Dedifferentiated amniotic fluid mesenchymal stem cell (primary cell): ENCODE results near the gene SLC30A4.
"Not testable (repeated sequence)": the region's sequence is repeated elsewhere in the genome, so short reads cannot be mapped to it uniquely, and the experiment has no call there.

Experiments
- DNase-seq: peaks from one replicate; pipeline ENCODE4 v3.0.0-alpha.2; 2016; ENCODE audit errors: extremely low spot score

Gene SLC30A4

GRCh38 chr15:45510758-45511280 lies 11.7 kb downstream of the SLC30A4 start:
- no peak for DNase-seq

GRCh38 chr15:45507143-45507542 lies 15.4 kb downstream of the SLC30A4 start:
- DNase-seq = not testable (repeated sequence)

DNA sequence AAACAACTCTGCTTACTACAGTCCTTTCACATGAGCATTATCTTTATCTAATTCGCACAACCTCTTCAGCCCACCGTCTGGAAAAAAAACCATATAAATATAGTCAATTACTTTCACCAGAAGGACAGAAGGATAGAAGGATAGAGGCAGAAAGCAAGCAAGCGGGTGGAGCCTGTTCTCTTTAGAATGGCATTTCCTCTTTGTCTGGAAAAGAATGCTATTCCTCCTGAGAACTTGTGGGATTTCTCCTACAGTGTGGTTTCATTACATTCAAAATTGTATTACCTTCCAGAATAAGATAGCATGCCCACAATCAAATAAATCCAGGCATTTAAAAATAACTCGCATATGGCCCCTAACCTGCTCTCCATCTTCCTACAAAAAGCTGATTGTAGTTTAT lies 23.1 kb downstream of the SLC30A4 start:
- DNase-seq = peak; percentile 30

DNA sequence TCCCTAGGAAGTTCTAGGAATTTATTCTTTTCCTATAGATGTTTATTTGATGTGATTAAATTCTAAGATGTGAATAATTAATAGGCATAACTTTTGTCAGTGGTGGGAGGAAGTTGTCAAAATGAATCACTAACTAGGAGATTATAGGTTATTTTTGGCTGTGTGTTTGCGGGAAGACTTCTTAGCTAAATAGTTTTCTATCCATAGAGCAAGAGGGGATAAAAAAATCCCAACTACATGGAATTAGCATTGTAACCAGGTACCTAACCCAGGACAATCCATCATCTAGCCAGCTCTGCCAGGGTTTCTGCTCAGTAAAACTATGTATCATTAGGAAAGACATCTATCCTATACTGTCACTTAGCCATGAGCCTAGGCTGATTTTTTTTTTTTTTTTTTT lies 23.9 kb downstream of the SLC30A4 start:
- no peak for DNase-seq

DNA sequence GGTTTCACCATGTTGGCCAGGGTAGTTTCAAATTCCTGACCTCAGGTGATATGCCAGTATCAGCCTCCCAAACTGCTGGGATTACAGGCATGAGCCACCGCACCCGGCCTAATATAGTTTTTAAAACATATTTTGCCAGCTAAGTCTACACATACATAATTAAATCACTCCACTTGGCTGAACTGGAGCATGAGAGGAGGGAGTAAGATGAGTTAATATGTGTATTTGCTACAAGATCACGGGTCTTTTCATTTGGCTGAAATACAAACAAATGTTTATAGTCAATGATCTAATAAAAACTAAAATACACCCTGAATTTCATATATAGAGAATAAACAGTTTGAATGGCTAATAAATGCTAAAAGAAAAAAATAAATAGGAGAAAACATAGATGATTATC lies 25.3 kb downstream of the SLC30A4 start:
- DNase-seq = no peak

- no peak for DNase-seq
These were observed 25.9 kb downstream of the SLC30A4 start for GRCh38 chr15:45496658-45497057.

GRCh38 chr15:45495588-45495987 lies 27.0 kb downstream of the SLC30A4 start:
- no peak for DNase-seq

GRCh38 chr15:45489690-45490238 lies 32.8 kb downstream of the SLC30A4 start:
- no peak for DNase-seq

DNA sequence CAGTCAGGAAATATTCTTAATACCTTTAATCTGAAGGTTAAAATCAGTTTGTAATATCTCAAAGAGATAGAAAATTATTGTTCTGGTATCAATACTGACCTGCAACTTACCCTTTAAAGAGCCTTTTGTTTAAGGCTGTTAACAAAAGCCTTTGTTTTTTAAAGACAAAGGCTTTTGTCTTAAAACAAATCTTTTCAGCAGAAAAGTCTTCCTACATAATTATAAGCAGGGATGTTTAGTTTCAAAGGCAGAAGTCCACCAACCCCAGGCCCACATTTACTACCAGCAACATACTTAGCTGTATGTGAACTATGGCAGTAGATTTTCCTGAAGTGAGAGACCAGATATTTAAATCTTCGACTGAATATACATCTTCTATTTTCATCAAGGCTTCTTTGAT lies 36.2 kb downstream of the SLC30A4 start:
- no peak for DNase-seq

DNA sequence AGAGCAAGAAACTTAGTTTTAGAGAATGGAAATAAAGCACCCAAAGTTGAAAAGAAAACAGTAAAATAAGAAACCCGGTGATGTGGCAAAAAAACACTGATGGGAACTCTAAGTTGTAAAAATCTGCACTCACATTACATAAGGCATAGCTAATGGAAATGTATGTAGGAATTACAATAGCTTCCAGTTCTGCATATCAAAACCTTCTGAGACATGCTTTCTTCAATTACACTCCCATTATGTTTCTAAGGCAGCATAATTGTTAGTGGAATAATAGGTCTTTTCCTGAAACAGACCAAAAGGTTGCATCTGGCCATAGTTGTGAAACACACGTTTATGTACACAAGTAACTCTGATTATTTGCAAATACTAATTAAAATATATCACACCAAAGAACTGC lies 41.4 kb downstream of the SLC30A4 start:
- DNase-seq = no peak

DNA sequence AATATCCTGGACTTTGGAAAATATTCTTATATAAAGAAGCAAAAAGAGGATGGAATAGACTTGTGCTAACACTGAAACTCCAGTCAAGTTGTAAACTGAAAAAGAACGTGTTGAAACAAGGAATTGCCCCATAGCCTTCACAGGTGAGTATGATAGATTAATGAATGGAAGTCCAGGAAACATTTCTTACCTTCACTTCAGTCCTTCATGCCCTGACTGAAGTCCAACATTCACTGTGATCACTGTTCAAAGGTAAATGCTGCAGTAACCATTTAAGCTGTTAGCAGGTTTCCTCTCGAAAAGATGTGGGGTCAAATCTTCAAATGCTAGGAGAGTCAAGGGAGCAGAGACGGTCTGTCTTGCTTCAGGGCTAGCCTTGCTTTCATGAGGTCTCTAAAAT lies 46.1 kb downstream of the SLC30A4 start:
- DNase-seq = no peak

DNA sequence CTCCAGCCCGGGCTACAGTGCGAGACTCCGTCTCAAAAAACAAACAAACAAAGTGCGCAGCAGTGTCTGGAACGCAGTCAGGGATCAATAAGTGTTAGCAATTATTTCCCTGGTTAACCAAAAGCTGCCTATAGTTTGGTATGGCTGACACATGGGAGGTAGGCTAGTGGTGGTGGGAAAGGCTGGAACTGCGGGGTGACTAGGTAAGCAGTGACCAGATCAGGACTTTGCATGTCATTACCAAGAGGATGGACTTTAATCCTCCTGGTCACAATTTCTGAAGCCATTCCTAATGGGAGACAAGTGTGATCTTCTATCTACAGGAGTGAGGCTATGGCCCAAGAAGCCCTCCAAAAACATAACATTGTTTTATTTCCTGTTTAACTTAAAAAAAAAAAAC lies 47.8 kb downstream of the SLC30A4 start:
- DNase-seq = no peak

DNA sequence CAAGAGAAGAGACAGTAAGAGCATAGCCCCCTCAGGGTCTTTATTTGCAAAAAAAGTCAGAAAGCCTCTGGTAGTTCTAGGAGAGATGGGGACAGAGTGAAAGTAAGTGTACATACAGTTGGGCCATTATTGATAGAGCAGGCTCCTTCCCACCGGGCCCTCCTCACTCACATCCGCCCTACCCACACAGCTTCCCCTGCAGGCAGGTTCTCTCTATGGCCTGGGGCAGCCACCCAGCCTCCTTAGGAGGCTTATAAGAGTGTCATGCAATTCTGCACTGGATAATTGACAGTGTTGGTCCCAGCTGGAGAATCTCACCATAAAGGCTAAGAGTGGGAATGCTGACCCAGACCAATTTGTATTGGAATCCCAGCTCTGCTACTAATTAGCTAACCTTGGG lies 49.5 kb downstream of the SLC30A4 start:
- DNase-seq = no peak

- DNase-seq = no peak
These were observed 51.4 kb downstream of the SLC30A4 start for GRCh38 chr15:45471151-45471550.

GRCh38 chr15:45469441-45469840 lies 53.1 kb downstream of the SLC30A4 start:
- no peak for DNase-seq

DNA sequence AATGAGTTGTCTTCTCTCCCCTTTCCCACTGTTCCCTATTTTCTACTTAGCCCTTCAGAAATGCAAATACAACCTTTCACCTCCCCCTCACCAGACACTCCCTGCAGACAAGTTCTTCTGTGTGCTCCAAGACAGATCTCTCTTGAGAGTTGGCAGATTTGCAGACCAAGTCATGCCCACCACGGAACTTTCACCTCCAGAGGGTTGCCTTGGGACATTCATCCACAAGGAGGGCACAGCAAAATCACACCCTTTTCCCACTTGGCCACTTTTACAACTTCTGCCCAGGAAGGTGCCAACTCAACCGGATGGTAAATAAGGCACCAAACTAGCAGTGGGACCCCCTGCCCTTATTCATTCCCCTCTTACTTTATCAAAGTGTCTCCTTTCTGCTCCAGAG lies 53.5 kb downstream of the SLC30A4 start:
- no peak for DNase-seq

GRCh38 chr15:45468294-45468693 lies 54.3 kb downstream of the SLC30A4 start:
- no peak for DNase-seq

GRCh38 chr15:45458746-45459403 lies 63.7 kb downstream of the SLC30A4 start:
- peak; percentile 52 for DNase-seq

DNA sequence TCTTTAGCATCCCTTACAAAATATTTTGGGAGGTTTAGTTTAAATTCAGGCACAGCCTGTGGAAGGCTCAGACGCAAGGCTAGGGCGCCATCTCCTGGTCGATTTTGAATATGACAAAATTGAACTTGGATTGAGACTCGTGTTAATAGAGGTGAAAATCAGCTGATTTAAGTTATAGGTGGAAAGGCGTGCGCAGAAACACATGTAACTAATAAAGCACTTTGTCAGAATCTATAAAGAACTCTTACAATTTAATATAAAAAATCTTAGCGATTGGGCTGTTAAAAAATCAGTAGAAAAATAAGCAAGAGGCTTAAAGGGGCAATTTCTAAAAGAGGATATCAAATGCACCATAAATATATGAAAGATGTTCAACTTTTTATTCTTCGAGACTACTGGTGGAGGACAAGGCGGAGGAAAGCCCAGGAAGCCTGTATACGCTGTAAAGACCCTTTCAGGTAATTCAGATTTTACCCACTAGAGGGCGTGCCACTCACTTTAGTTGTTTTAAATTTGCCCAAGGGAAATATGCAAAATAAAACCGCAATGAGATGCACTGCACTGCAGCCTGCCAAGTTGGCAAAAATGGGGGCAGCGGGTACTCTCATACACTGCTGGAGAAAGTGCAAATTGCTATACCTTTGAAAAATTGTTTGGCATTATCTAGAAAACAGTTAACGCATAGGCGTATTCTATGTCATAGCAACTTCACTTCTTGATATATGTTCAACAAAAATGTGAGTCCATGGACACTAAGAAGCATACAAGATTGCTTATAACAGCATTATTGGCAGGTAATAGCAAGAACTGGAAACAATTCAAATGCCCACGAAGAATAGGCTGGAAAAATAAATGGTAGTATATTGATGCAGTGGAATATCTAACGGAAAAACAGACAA lies 64.7 kb downstream of the SLC30A4 start:
- peak; percentile 92 for DNase-seq

GRCh38 chr15:45457220-45457619 lies 65.3 kb downstream of the SLC30A4 start:
- no peak for DNase-seq

DNA sequence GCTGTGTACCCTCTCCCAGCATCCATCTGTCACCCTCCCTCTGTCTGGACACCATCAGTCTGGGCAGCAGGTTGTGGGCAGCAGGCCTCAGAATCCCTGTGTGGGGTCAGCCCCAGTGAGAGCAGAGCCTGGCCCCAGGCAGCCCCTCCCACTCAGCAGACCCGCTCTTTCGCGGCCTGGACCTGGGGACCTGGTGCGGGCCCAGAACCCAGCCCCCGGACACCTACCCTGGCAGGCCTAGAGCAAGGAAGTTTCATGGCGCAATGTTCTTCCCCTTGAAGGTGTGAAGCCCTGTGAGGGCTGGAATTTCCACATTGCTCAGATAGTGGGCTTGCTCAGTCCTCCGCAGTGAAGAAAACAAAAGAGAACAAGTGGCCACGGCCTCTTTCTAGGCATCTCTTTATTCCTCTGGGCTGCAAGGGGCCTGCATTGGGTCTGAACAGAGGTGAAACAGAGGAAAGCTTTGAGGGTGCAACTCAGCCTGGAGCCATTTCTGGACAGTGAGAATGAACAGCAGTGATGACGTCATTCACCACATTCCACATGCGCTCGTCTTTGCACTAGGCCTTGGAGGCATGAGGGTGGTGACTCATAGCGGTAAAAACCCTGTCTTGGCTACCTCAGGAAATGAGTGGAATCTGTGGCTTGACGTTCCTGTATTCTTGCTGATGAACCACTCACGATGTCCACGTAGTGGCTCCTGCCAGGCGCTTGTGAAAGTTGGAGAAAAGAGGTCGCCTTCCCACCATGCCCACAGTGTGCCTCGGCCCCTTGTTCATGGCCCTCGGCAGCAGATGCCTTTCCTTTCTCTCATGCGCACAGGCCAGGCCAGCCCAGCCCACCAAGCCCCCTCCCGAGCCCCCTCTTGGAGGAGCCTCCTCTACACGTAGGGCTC lies 66.1 kb downstream of the SLC30A4 start:
- peak; percentile 98 for DNase-seq

GRCh38 chr15:45454814-45455213 lies 67.7 kb downstream of the SLC30A4 start:
- peak; percentile 94 for DNase-seq
